Renal cortex interstitium (tissue), 11 donors: ENCODE results near the gene SLC6A2. TPM values are rescaled to one million over a fixed set of nuclear protein-coding genes. Genes with fewer than 3 reads are reported as not detected.
"Not testable (repeated sequence)": the region's sequence is repeated elsewhere in the genome, so short reads cannot be mapped to it uniquely, and the experiment has no call there.

Experiments
- DNase-seq, 11 donors: peaks; one replicate each; pipeline ENCODE4 v3.0.0-alpha.2; 2013; ENCODE audit warnings: low read depth in 9 of 11, low spot score in 4 of 11; ENCODE audit errors: extremely low read depth in 1 of 11
- polyA plus RNA-seq, 3 donors: library from polyadenylated mRNA; unstranded; fragments of 120-200 nt; gene quantifications; one replicate each; pipeline ENCODE4 v1.2.1, GENCODE V29; 2013; ENCODE audit not compliant: insufficient read length in 3 of 3

The SLC6A2 gene
- polyA plus RNA-seq, 3 donors = 0.08 to 0.17 (median 0.10) TPM

- no peak for DNase-seq
Measured at GRCh38 chr16:55737966-55738365, 82.2 kb downstream of the SLC6A2 start.

GRCh38 chr16:55746081-55746480, 90.3 kb downstream of the SLC6A2 start:
- no peak for DNase-seq

- no peak for DNase-seq
Measured at GRCh38 chr16:55747785-55748184, 92.0 kb downstream of the SLC6A2 start.

- DNase-seq = not testable (repeated sequence)
Measured at GRCh38 chr16:55752465-55753144, 96.8 kb downstream of the SLC6A2 start.

GRCh38 chr16:55753145-55753631, 97.4 kb downstream of the SLC6A2 start:
- not testable (repeated sequence) for DNase-seq

Other genes starting within 250 kb of the SLC6A2 start
- 100 to 1,000 TPM; 263 to 296 (median 271) TPM for gene MMP2, start 176.8 kb upstream of the SLC6A2 start, polyA plus RNA-seq
- gene LPCAT2, start 146.9 kb upstream of the SLC6A2 start, polyA plus RNA-seq = 10 to 100 TPM in 1 of 3 donors, 1 to 10 TPM in 2; 7.0 to 12.5 (median 8.4) TPM
- not detected for gene CAPNS2, start 89.3 kb upstream of the SLC6A2 start, polyA plus RNA-seq
- gene CES1, start 177.1 kb downstream of the SLC6A2 start, polyA plus RNA-seq = 1 to 10 TPM; 2.2 to 5.4 (median 3.7) TPM
- gene CES5A, start 219.4 kb downstream of the SLC6A2 start, polyA plus RNA-seq = under 1 TPM in 2 of 3 donors, not detected in 1; 0.06 to 0.18 TPM